Measurements from ENCODE around the gene MYO3B.

Gene MYO3B

DNA sequence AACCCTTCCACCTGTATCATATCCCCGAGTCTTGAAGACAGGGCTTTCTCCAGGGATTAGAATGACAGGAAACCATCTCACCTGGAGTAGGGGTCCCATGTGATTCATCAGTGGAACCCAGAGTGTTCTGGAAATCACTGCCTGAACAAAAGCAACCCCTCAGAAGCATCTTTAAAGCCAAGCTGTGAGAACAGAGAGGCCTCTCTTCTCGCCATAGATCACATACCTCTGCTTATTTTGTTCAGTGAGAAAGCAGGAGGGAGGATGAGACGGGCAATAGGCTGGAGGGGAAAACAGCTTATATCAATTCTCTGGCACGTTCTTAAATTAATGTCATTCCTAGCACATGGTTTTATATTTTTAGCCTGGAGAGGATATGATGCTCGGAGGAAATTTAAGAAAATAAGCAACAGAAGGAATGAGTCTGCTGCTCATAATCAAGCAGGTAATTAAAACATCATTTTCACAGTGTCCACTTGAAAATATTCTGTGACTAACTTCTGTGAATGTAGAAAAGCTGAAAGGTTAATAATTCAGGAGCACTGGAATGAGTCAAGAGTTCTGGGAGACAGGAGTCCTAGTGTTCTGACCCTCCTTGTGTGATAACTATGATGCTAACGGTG is 323.6 kb downstream of the MYO3B start:
- no peak for DNase-seq (ENCODE audit: low spot score)
- H3K27ac ChIP-seq: no peak overlapping the region
- TF ChIP-seq, protein P1, sequence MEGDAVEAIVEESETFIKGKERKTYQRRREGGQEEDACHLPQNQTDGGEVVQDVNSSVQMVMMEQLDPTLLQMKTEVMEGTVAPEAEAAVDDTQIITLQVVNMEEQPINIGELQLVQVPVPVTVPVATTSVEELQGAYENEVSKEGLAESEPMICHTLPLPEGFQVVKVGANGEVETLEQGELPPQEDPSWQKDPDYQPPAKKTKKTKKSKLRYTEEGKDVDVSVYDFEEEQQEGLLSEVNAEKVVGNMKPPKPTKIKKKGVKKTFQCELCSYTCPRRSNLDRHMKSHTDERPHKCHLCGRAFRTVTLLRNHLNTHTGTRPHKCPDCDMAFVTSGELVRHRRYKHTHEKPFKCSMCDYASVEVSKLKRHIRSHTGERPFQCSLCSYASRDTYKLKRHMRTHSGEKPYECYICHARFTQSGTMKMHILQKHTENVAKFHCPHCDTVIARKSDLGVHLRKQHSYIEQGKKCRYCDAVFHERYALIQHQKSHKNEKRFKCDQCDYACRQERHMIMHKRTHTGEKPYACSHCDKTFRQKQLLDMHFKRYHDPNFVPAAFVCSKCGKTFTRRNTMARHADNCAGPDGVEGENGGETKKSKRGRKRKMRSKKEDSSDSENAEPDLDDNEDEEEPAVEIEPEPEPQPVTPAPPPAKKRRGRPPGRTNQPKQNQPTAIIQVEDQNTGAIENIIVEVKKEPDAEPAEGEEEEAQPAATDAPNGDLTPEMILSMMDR (conservative IDR thresholded peaks at IDR 0.05; ENCODE audit: low read depth): no peak
- ChIA-PET CTCF (no interaction called here), POLR2A (ENCODE audit: low non-redundant PET) (no interaction called here)

DNA sequence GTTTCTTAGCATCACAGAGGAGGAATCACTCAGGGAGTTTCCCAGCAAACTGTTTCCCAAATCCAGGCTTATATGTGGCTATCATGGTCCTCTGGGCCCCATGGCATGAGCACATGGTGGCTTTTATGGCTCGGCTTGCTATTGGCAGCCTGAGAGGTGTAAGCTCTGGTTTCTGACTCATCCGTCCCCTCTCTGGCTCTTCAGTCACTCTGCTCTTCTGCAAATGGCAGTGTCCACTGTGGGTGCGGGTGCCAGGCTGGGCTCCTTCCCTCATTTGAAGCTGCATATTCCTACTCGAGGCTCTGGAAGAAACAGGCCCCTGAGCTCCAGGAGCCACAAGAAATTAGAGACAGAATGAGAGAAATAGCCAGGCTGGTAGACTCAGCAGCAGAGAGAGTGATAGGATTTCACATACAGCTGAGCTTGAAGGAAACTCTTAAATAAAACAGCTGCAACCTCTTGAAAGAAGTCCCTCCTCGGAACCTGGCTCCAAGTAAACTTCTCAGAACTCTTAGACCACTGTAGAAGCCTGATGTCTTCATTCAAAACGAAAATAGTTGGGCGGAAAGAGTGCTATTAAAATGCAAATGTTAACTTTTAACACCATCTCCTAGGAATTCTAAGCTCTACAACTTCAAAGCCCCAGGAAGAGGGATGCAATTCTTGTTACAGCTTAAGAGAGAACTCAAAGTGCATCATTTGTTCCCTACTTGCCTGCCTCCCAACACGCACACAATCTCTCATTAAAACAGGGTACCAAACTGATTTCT is 324.6 kb downstream of the MYO3B start:
- no peak overlapping the region for H3K27ac ChIP-seq

DNA sequence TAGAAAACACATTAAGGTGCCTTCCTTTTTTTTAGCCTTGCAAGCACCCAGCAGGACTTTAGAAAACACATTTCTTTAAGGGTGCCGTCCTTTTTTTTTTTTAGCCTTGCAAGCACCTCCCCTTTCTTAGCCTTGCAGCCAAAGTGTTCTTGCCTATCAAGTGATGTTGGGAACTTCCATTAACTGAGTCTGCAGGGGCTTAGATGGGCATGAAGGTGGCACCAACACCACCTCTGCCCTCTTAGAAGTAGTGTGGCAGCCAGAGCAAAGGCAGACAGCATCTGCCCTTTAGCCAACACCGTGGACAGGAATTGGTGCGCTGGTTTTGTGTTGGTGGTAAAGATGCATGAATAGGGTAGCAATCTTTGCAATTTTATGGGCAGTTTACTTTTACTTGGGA is 325.6 kb downstream of the MYO3B start:
- DNase-seq (ENCODE audit: low spot score): no peak
- CTCF ChIA-PET: no interaction called here
- TF ChIP-seq, protein P1 (conservative IDR thresholded peaks at IDR 0.05; ENCODE audit: low read depth): no peak
- no peak overlapping the region for H3K27ac ChIP-seq
- POLR2A ChIA-PET (ENCODE audit: low non-redundant PET): no interaction called here

More for the DNA sequence above, 324.6 kb downstream of the MYO3B start:
- POLR2A ChIA-PET (ENCODE audit: low non-redundant PET): no interaction called here
- DNase-seq (ENCODE audit: low spot score): no peak
- TF ChIP-seq, protein P1 (conservative IDR thresholded peaks at IDR 0.05; ENCODE audit: low read depth): no peak
- CTCF ChIA-PET: no interaction called here

DNA sequence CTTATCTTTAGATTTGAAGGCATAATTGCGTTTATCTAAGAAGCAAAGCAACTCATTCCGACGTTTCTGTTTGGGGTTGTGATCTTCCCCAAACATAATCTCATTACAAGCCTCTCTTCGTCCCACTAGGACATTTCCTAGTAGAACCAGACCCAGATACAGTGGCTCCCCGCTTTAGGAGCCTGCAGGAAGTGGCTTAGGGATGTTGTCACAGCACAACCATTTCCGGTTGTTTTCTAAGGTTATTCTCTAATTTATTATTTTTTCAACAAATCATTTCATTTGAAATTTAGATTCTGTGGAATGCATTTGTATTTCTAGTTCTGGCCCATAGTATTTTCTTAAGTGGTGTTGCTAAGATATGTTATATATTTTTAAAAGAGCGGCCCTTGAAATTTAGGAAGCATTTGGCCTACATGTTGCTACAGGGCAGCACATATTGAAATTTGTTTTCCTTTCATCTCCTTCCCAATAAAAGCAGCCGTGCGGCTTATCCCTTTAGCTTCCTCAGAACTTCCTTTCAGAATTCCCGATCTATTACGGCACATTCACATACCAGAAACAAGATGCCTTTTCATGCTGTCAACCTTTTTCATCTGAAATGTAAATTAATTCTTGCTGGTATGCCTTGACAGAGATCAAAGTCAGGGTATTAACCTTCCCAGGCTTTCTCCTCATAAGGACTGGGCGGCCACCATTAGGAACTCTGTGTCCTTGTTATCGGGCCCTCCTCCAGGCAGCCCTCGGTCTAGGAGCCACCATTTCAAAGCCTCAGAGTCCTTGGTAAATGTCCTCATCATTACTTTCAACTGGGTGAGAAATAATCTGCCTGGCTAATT is 326.2 kb downstream of the MYO3B start:
- CTCF ChIA-PET: no interaction called here
- H3K27ac ChIP-seq: no peak overlapping the region
- TF ChIP-seq, protein P1 (conservative IDR thresholded peaks at IDR 0.05; ENCODE audit: low read depth): no peak
- POLR2A ChIA-PET (ENCODE audit: low non-redundant PET): no interaction called here
- no peak for DNase-seq (ENCODE audit: low spot score)

DNA sequence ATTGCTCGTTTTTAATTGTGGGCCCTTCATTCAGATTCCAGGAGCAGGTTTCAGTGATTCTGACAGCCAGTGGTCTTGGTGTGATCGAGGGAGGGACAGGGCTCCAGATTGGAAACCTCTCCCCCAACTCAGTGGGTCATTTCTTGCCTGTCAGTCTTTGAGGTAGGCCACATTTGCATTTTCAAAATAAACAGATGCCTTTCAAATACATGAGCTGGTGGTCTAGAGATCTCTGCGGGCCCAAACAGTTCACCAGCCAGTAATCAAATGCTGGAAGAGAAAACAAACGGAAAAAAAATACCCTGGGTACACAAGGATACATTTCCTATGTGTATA is 326.8 kb downstream of the MYO3B start:
- CTCF ChIA-PET: no interaction called here

More for the DNA sequence above, 326.8 kb downstream of the MYO3B start:
- POLR2A ChIA-PET (ENCODE audit: low non-redundant PET): no interaction called here
- DNase-seq (ENCODE audit: low spot score): no peak
- TF ChIP-seq, protein P1 (conservative IDR thresholded peaks at IDR 0.05; ENCODE audit: low read depth): no peak
- no peak overlapping the region for H3K27ac ChIP-seq

Measured in RWPE1 (cell line).